Karpas-422 (cell line): ENCODE results near the gene TMEM212. TPM values are rescaled to one million over a fixed set of nuclear protein-coding genes. Genes with fewer than 3 reads are reported as not detected.
"Not testable (repeated sequence)": the region's sequence is repeated elsewhere in the genome, so short reads cannot be mapped to it uniquely, and the experiment has no call there.

ENCODE experiments used
- DNase-seq: peaks from one replicate; pipeline ENCODE4 v3.0.0-alpha.2; 2015
- H2AFZ ChIP-seq: fragments of 200-600 bp; sonication (generic); 2 replicates; pipeline ENCODE4 v1.6.1; 2014; ENCODE audit warnings: antibody characterized with exemption, low read length, mixed read lengths
- H3K27ac ChIP-seq: fragments of 200-600 bp; sonication (generic); 2 replicates; pipeline ENCODE4 v1.5.1; 2014; ENCODE audit warnings: mild to moderate bottlenecking, low read length, moderate library complexity
- H3K27me3 ChIP-seq: fragments of 200-600 bp; sonication (generic); 2 replicates; pipeline ENCODE4 v1.6.1; 2014; ENCODE audit warnings: low read length, mixed read lengths
- H3K36me3 ChIP-seq: fragments of 200-600 bp; sonication (generic); 2 replicates; pipeline ENCODE4 v1.6.1; 2014; ENCODE audit warnings: low read length, mixed read lengths; ENCODE audit not compliant: insufficient read depth
- H3K4me1 ChIP-seq: fragments of 200-600 bp; sonication (generic); 2 replicates; pipeline ENCODE4 v1.6.1; 2014; ENCODE audit warnings: mild to moderate bottlenecking, low read length, mixed read lengths
- H3K4me2 ChIP-seq: fragments of 200-600 bp; sonication (generic); 2 replicates; pipeline ENCODE4 v1.6.1; 2014; ENCODE audit warnings: low read length, low read depth, mild to moderate bottlenecking; ENCODE audit not compliant: poor library complexity, severe bottlenecking
- H3K4me3 ChIP-seq: fragments of 200-600 bp; sonication (generic); 2 replicates; pipeline ENCODE4 v1.5.1; 2014; ENCODE audit warnings: mild to moderate bottlenecking, antibody characterized with exemption, low read length, mixed read lengths
- H3K79me2 ChIP-seq: fragments of 200-600 bp; sonication (generic); 2 replicates; pipeline ENCODE4 v1.6.1; 2014; ENCODE audit warnings: mild to moderate bottlenecking, low read length, mixed read lengths
- H3K9ac ChIP-seq: fragments of 200-600 bp; sonication (generic); 2 replicates; pipeline ENCODE4 v1.6.0; 2014; ENCODE audit warnings: low read length
- H3K9me2 ChIP-seq: fragments of 200-600 bp; sonication (generic), shearing (Covaris generic); replicated peaks from 2 replicates; pipeline ENCODE4 v1.6.0; 2014; ENCODE audit warnings: mild to moderate bottlenecking, low read length, moderate library complexity; ENCODE audit not compliant: insufficient read depth
- H3K9me3 ChIP-seq: fragments of 300-700, 200-600 bp; sonication (generic); 2 replicates; pipeline ENCODE4 v1.6.1; 2014; ENCODE audit warnings: low read length, mixed read lengths
- H4K20me1 ChIP-seq: fragments of 200-600 bp; sonication (generic); 2 replicates; pipeline ENCODE4 v1.6.1; 2014; ENCODE audit warnings: mild to moderate bottlenecking, antibody characterized with exemption, low read length, low read depth; ENCODE audit not compliant: insufficient read depth
- total RNA-seq: library from RNA; depleted of rRNA; stranded (reverse); fragments of >200 nt; shearing (Covaris generic); gene quantifications from 2 replicates; pipeline ENCODE4 v1.2.3, GENCODE V29; 2014; ENCODE audit warnings: low replicate concordance

The TMEM212 gene
- total RNA-seq, 1 experiment from 2014 or later = not detected

- Histone ChIP-seq H3K4me1 (no peaks in the 10 kb centered on the region), H3K4me2 (no peak overlapping the region), H3K4me3 (no peak overlapping the region), H3K27me3 (no peaks in the 10 kb centered on the region), H3K9me3 (no peaks in the 10 kb centered on the region), H3K9ac (no peak overlapping the region), H3K27ac (no peak overlapping the region), H2AFZ (no peak overlapping the region), H4K20me1 (no peaks in the 10 kb centered on the region), H3K79me2 (no peaks in the 10 kb centered on the region), H3K9me2 (no peaks in the 10 kb centered on the region), H3K36me3 (no peaks in the 10 kb centered on the region)
- DNase-seq = no peak
Measured at GRCh38 chr3:171892457-171892856, 49.3 kb downstream of the TMEM212 start.

DNA sequence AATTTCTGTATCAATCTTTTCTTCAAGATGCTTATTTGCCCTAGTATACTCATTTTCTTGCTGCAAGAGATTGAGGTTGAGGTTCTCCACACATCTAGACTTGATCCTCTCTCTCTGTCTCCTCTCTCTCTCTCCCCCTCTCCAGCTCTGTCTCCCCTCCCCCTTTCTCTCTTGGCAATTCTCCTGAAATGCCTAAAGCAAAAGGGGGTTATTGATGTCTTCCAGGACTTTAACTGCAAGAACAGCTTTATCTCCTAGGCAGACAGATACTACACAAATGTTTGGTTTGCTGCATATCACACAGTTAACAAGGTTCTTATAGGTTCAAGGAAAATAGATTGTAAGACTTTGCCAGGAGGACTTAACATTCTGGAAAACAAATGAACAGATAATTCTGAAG is 52.1 kb downstream of the TMEM212 start:
- Histone ChIP-seq H3K27me3 (no peaks in the 10 kb centered on the region), H3K9me3 (no peaks in the 10 kb centered on the region), H3K36me3 (no peaks in the 10 kb centered on the region), H2AFZ (no peak overlapping the region), H3K4me2 (no peak overlapping the region), H3K9me2 (no peaks in the 10 kb centered on the region), H3K4me1 (no peaks in the 10 kb centered on the region), H3K9ac (no peak overlapping the region), H3K4me3 (no peak overlapping the region), H3K27ac (no peak overlapping the region), H4K20me1 (no peaks in the 10 kb centered on the region), H3K79me2 (no peaks in the 10 kb centered on the region)
- no peak for DNase-seq

DNA sequence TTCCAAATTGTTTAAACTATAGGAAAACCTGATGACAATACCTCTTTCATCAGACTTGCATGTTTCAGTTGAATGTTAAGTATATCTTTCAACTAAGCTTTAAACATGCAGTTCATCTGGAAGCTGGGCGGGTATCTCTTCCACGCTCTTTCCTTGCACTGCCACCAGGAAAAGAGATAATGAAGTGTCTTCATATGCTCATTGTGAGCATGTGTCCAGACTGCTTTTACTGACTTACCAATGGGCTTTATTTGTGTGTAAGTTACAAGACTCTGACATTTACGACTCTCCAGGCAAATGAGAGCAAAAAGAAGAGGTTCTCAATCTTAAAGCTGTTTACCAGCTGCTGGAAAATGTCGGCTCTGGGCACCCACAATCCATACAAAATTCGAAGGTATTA is 52.8 kb downstream of the TMEM212 start:
- H3K79me2 ChIP-seq = no peaks in the 10 kb centered on the region
- no peak overlapping the region for H2AFZ ChIP-seq
- no peak overlapping the region for H3K4me2 ChIP-seq
- H3K9me3 ChIP-seq = no peaks in the 10 kb centered on the region
- H3K4me1 ChIP-seq = no peaks in the 10 kb centered on the region
- no peaks in the 10 kb centered on the region for H3K27me3 ChIP-seq
- H3K4me3 ChIP-seq = no peak overlapping the region
- no peak overlapping the region for H3K27ac ChIP-seq
- no peak overlapping the region for H3K9ac ChIP-seq
- H4K20me1 ChIP-seq = no peaks in the 10 kb centered on the region
- no peak for DNase-seq
- no peaks in the 10 kb centered on the region for H3K9me2 ChIP-seq
- H3K36me3 ChIP-seq = no peaks in the 10 kb centered on the region

DNA sequence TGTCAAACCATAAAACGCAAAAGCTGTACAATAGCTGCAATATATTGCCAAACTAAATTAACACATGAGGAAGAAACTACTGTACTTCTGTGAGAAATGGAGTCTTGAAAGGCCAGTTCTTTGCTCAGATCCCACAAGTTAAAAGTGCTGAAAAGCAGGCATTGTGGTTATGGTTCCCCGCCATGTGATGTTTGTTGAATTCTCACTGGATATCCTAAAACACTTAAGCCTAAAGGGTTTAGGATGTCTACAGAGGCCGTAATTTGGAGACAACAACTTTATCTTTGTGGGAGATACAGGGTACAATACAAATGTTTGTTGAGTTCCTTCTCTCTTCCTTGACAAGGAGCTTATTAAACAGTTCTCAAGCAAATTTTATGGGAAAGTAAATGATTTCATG is 53.2 kb downstream of the TMEM212 start:
- H3K4me1 ChIP-seq = no peaks in the 10 kb centered on the region
- H3K9me3 ChIP-seq = no peaks in the 10 kb centered on the region
- no peaks in the 10 kb centered on the region for H4K20me1 ChIP-seq
- H3K27me3 ChIP-seq = no peaks in the 10 kb centered on the region
- no peak overlapping the region for H2AFZ ChIP-seq
- DNase-seq = no peak
- no peaks in the 10 kb centered on the region for H3K9me2 ChIP-seq
- no peak overlapping the region for H3K4me3 ChIP-seq
- no peak overlapping the region for H3K4me2 ChIP-seq
- H3K79me2 ChIP-seq = no peaks in the 10 kb centered on the region
- no peak overlapping the region for H3K27ac ChIP-seq
- H3K36me3 ChIP-seq = no peaks in the 10 kb centered on the region
- no peak overlapping the region for H3K9ac ChIP-seq

GRCh38 chr3:171898192-171898591 is 55.0 kb downstream of the TMEM212 start:
- Histone ChIP-seq H3K9me3 (no peaks in the 10 kb centered on the region), H3K4me2 (no peak overlapping the region), H3K9ac (no peak overlapping the region), H3K27ac (no peak overlapping the region), H3K4me1 (no peaks in the 10 kb centered on the region), H3K9me2 (no peaks in the 10 kb centered on the region), H4K20me1 (no peaks in the 10 kb centered on the region), H3K36me3 (no peaks in the 10 kb centered on the region), H3K4me3 (no peak overlapping the region), H3K27me3 (no peaks in the 10 kb centered on the region), H2AFZ (no peak overlapping the region), H3K79me2 (no peaks in the 10 kb centered on the region)
- DNase-seq = no peak

- DNase-seq = no peak
- Histone ChIP-seq H3K4me3 (no peak overlapping the region), H3K9ac (no peak overlapping the region), H3K79me2 (no peaks in the 10 kb centered on the region), H3K36me3 (no peaks in the 10 kb centered on the region), H2AFZ (no peak overlapping the region), H3K4me2 (no peak overlapping the region), H4K20me1 (no peaks in the 10 kb centered on the region), H3K9me2 (no peaks in the 10 kb centered on the region), H3K4me1 (no peaks in the 10 kb centered on the region), H3K9me3 (no peaks in the 10 kb centered on the region), H3K27ac (no peak overlapping the region), H3K27me3 (no peaks in the 10 kb centered on the region)
Measured at GRCh38 chr3:171900446-171900845, 57.3 kb downstream of the TMEM212 start.

- H4K20me1 ChIP-seq = no peaks in the 10 kb centered on the region
- H3K36me3 ChIP-seq = no peaks in the 10 kb centered on the region
- no peak overlapping the region for H3K9ac ChIP-seq
- no peak overlapping the region for H3K4me3 ChIP-seq
- H3K4me2 ChIP-seq = no peak overlapping the region
- H3K27ac ChIP-seq = no peak overlapping the region
- no peaks in the 10 kb centered on the region for H3K9me3 ChIP-seq
- no peaks in the 10 kb centered on the region for H3K4me1 ChIP-seq
- no peak for DNase-seq
- H3K79me2 ChIP-seq = no peaks in the 10 kb centered on the region
- H3K9me2 ChIP-seq = no peaks in the 10 kb centered on the region
- H2AFZ ChIP-seq = no peak overlapping the region
- no peaks in the 10 kb centered on the region for H3K27me3 ChIP-seq
Measured at GRCh38 chr3:171901615-171902312, 58.6 kb downstream of the TMEM212 start.

DNA sequence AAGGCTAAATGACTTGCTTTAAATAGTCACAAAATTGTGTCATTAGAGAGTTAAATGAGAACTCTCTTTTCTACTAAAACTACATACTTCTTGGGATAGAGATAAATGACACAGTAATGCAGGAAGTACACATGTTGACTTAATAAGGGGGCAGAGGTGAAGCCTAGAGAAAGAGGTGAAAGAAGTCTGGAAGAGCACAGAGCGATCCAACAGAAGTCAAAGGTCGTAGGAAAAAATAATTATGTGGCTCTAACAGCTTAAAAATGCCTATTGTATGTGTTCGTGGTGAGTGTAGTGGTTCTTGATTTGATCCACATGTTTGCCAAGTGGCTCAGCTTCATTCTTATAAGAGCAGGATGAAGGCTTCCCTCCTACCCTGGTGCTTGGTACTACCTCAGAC is 61.7 kb downstream of the TMEM212 start:
- Histone ChIP-seq H3K9ac (no peak overlapping the region), H3K4me2 (no peak overlapping the region), H3K4me1 (no peaks in the 10 kb centered on the region), H3K27me3 (no peaks in the 10 kb centered on the region), H3K9me2 (no peaks in the 10 kb centered on the region), H3K4me3 (no peak overlapping the region), H3K36me3 (no peaks in the 10 kb centered on the region), H4K20me1 (no peaks in the 10 kb centered on the region), H3K79me2 (no peaks in the 10 kb centered on the region), H3K9me3 (no peaks in the 10 kb centered on the region), H3K27ac (no peak overlapping the region), H2AFZ (no peak overlapping the region)
- no peak for DNase-seq

DNA sequence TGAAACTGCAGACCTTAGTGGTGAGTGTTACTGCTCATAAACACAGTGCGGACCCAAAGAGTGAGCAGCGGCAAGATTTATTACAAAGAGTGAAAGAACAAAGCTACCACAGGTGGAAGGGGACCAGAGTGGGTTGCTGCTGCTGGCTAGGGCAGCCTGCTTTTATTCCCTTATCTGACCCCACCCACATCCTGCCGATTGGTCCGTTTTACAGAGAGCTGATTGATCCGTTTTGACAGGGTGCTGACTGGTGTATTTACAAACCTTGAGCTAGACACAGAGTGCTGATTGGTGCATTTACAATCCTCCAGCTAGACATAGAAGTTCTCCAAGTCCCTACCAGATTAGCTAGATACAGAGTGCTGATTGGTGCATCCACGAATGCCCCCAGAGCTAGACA is 63.4 kb downstream of the TMEM212 start:
- not testable (repeated sequence) for H3K79me2 ChIP-seq, H3K9me3 ChIP-seq, H3K4me3 ChIP-seq, H3K9ac ChIP-seq, H3K27ac ChIP-seq, DNase-seq, H3K4me1 ChIP-seq, H4K20me1 ChIP-seq, H3K4me2 ChIP-seq, H3K36me3 ChIP-seq, H2AFZ ChIP-seq, H3K9me2 ChIP-seq, H3K27me3 ChIP-seq
